Measurements from ENCODE around the gene NLRP14.

NLRP14 gene

DNA sequence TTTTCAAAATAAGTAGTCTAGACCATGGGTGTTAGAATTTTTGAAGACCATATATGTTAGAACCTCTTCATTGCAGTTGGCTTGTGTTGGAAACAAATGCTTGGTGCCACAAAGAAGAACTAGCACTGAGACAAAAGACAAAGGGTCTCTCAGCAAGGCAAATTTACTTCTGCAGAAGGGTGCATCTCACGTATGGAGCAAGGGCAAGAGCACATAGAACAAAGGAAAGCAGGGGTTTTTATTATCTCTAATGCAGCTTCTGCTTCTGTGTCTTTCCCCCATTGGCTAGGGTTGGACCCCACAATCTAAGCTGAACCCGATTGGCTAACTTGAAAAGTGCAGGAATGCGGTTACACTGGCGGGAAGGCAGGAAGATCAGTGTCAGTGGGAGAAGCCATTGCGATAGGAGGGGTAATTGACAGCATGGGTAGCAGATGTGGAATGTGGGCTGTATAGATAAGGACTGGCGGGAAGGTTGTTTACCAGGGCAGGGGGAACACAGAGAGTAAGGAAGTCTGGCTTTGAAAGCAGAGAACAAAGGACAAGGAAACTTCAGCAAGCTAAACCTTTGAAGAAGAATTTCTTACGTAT is 59.4 kb downstream of the NLRP14 start:
- Mint-ChIP-seq H3K27me3 (ENCODE audit: low read depth) (no peaks in the 10 kb centered on the region), H3K27ac (no peak overlapping the region), H3K36me3 (ENCODE audit: low read depth) (no peaks in the 10 kb centered on the region), H3K9me3 (no peaks in the 10 kb centered on the region), H3K4me3 (no peak overlapping the region), H3K4me1 (ENCODE audit: low read depth) (no peaks in the 10 kb centered on the region)
- DNase-seq (ENCODE audit: low spot score) = no peak

DNA sequence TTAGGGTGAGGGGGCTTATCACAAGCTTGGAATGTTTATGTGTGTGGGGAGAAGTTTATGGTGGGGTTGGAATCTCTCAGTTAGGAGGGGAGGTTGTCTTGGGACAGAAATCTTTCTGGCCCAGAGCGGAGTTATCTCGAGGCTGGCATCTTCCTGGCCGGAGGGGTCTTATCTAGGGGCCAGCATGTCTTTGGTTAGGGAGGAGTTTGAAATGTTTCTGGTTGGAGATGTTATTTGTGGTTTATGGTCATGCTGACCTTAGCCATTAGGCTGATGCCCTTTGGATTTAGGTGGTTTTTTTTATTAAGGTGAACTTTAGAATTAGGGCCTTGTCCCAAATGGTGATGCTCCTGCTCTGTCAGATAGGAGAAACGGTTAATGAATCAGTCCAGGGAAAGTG is 60.6 kb downstream of the NLRP14 start:
- no peaks in the 10 kb centered on the region for H3K27me3 Mint-ChIP-seq (ENCODE audit: low read depth)
- no peak overlapping the region for H3K27ac Mint-ChIP-seq
- DNase-seq (ENCODE audit: low spot score) = no peak
- no peaks in the 10 kb centered on the region for H3K36me3 Mint-ChIP-seq (ENCODE audit: low read depth)
- no peaks in the 10 kb centered on the region for H3K9me3 Mint-ChIP-seq
- no peak overlapping the region for H3K4me3 Mint-ChIP-seq
- H3K4me1 Mint-ChIP-seq (ENCODE audit: low read depth) = no peaks in the 10 kb centered on the region

DNA sequence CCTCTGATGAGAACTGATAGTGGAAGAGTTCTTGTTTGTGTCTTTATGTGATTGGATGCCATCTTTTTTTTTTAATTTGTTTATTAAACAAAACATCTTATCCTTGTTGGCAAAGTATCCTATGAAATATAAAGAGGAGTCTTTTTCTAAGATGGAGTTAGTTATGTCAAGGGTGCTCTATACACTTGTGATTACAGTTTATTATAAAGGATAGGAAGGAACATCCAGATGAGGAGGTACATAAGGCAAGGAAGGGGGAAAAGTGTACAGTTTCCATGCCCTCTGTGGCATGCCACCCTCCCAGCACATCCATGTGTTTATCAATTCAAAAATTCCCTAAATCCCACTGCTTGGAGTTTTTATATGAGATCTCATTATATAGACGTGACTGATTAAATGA is 61.2 kb downstream of the NLRP14 start:
- DNase-seq (ENCODE audit: low spot score) = no peak
- Mint-ChIP-seq H3K27ac (no peak overlapping the region), H3K36me3 (ENCODE audit: low read depth) (no peaks in the 10 kb centered on the region), H3K9me3 (no peaks in the 10 kb centered on the region), H3K4me1 (ENCODE audit: low read depth) (no peaks in the 10 kb centered on the region), H3K27me3 (ENCODE audit: low read depth) (no peaks in the 10 kb centered on the region), H3K4me3 (no peak overlapping the region)

DNA sequence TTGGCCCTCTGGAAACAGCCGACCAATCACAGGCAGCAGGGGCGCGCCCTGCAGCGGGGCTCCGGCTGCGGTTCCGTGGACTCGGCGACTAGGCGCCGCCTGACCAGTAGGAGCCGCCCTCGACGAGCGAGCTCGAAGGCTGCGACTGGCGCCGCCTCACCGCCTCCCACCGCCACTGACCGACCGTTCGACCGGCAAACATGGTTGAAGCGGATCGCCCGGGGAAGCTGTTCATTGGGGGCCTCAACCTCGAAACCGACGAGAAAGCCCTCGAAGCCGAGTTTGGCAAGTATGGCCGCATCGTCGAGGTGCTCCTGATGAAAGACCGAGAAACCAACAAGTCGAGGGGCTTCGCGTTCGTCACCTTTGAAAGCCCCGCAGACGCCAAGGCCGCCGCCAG is 68.6 kb downstream of the NLRP14 start, which contains the start of gene RBMXL2:
Gene RBMXL2, plus strand, starts transcription at position 78 of the 400 bp plus-strand sequence. Its CDS starts 123 bp downstream, at position 201.
- Mint-ChIP-seq H3K4me1 (ENCODE audit: low read depth) (no peaks in the 10 kb centered on the region), H3K27me3 (ENCODE audit: low read depth) (peaks cover 3% of the 10 kb centered on the region), H3K27ac (no peak within 1 kb of the TSS), H3K4me3 (no peak within 1 kb of the TSS), H3K36me3 (ENCODE audit: low read depth) (no peaks in the 10 kb centered on the region), H3K9me3 (no peaks in the 10 kb centered on the region)
- no peak for DNase-seq (ENCODE audit: low spot score)

DNA sequence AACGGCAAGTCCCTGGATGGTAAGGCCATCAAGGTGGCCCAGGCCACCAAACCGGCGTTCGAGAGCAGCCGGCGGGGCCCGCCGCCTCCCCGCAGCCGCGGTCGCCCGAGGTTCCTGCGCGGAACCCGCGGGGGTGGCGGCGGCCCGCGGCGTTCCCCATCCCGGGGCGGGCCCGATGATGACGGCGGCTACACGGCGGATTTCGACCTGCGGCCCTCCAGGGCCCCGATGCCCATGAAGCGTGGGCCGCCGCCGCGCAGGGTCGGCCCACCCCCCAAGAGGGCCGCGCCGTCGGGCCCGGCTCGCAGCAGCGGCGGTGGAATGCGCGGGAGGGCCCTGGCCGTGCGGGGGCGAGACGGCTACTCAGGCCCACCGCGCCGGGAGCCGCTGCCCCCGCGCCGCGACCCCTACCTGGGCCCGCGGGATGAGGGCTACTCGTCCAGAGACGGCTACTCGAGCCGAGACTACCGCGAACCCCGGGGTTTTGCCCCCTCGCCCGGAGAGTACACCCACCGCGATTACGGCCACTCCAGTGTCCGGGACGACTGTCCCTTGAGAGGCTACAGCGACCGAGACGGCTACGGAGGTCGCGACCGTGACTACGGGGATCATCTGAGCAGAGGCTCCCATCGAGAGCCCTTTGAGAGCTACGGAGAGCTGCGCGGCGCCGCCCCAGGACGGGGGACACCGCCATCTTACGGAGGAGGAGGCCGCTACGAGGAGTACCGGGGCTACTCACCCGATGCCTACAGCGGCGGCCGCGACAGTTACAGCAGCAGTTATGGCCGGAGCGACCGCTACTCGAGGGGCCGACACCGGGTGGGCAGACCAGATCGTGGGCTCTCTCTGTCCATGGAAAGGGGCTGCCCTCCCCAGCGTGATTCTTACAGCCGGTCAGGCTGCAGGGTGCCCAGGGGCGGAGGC is 69.3 kb downstream of the NLRP14 start:
- H3K4me1 Mint-ChIP-seq (ENCODE audit: low read depth) = no peaks in the 10 kb centered on the region
- H3K9me3 Mint-ChIP-seq = no peaks in the 10 kb centered on the region
- no peaks in the 10 kb centered on the region for H3K36me3 Mint-ChIP-seq (ENCODE audit: low read depth)
- DNase-seq (ENCODE audit: low spot score) = no peak
- no peak overlapping the region for H3K4me3 Mint-ChIP-seq
- H3K27ac Mint-ChIP-seq = no peak overlapping the region
- H3K27me3 Mint-ChIP-seq (ENCODE audit: low read depth) = peaks cover 5% of the 10 kb centered on the region

DNA sequence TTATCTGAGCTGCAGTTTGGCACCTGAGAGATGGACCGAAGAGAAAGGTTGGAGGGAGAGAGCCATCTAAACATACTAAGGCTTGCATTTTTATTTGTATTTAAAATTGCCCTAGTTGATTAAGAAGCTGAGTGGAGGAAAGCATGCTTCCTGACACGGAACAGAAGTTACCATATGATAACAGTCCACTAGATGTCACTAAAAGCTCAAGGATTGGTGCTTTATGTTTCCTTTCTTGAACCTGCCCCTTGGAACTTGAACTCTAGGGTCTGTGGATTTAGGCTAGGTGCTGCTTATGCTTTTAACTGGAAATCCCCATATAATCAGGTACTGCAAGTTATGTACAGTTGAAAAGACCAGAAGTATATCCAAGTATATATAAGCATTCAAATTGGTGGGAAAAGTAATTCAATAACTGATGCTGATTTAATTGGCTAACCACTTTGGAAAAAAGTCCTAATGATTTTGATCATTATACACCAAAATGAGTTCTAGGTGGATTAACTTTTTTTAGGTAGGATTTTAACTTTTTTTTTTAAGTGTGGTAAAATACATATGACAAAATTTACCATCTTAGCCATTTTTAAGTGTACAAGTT is 78.1 kb downstream of the NLRP14 start:
- Mint-ChIP-seq H3K36me3 (ENCODE audit: low read depth) (no peaks in the 10 kb centered on the region), H3K27me3 (ENCODE audit: low read depth) (peaks cover 9% of the 10 kb centered on the region), H3K27ac (no peak overlapping the region), H3K4me1 (ENCODE audit: low read depth) (no peaks in the 10 kb centered on the region), H3K4me3 (no peak overlapping the region), H3K9me3 (no peaks in the 10 kb centered on the region)
- DNase-seq (ENCODE audit: low spot score) = no peak

DNA sequence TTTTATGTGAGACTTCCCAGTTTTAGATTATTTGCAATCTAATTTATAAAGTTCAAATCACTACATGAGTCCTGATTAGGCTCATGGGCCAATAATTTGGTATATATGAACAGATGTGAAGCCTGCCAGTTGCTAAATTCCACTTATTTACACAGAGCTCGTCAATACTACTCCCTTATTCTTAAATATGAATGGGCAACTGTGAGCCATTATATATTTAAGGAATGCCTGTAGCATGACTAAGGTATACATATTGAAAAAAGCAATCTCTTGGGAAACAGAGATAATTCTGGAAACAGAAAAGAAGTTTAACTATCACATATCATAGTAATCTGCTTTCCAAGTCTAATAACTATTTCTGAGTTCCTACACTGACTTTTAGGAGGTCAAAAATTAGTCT is 95.5 kb downstream of the NLRP14 start:
- H3K36me3 Mint-ChIP-seq (ENCODE audit: low read depth) = no peaks in the 10 kb centered on the region
- H3K4me3 Mint-ChIP-seq = no peak overlapping the region
- H3K4me1 Mint-ChIP-seq (ENCODE audit: low read depth) = no peaks in the 10 kb centered on the region
- H3K27ac Mint-ChIP-seq = no peak overlapping the region
- no peaks in the 10 kb centered on the region for H3K9me3 Mint-ChIP-seq
- DNase-seq (ENCODE audit: low spot score) = no peak
- no peaks in the 10 kb centered on the region for H3K27me3 Mint-ChIP-seq (ENCODE audit: low read depth)

DNA sequence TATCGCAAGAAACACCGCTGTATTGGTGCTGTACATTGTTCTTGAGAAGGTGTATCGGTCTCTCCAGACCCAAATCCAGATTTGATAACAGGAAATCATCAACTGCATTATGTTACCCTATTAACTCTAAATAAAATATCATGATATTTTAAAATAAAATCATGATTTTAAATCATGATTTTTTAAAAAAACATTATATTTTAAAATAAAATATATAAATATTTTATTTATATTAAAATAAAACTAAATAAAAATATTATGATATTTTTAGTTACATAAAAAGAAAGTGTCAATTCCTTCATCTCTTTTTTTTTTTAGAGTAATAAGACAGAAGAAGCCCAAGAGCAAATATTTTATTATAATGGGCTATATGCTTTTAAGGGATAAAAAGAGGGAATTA is 96.1 kb downstream of the NLRP14 start:
- H3K27me3 Mint-ChIP-seq (ENCODE audit: low read depth) = no peaks in the 10 kb centered on the region
- DNase-seq (ENCODE audit: low spot score) = no peak
- H3K4me1 Mint-ChIP-seq (ENCODE audit: low read depth) = no peaks in the 10 kb centered on the region
- no peak overlapping the region for H3K4me3 Mint-ChIP-seq
- no peaks in the 10 kb centered on the region for H3K36me3 Mint-ChIP-seq (ENCODE audit: low read depth)
- H3K27ac Mint-ChIP-seq = no peak overlapping the region
- H3K9me3 Mint-ChIP-seq = no peaks in the 10 kb centered on the region

All from T-helper 2 cell treated with Interferon-gamma antibody and Interleukin-4, amounts not matched to agents 5 μg/mL and 100 μg/mL, for 36 hours (primary cell).